Esophagus muscularis mucosa (tissue), 4 donors: ENCODE results near the gene TMEM81. TPM values are rescaled to one million over a fixed set of nuclear protein-coding genes. Genes with fewer than 3 reads are reported as not detected.

ENCODE experiments used
- DNase-seq: peaks from one replicate; pipeline ENCODE4 v3.0.0-alpha.2; 2017; ENCODE audit errors: extremely low spot score
- H3K27ac ChIP-seq, 4 donors: fragments of 200-600 bp; sonication (generic); replicated peaks in 1 of 4; 1 replicate in 3 of 4; 2 replicates in 1 of 4; pipeline ENCODE4 v1.5.1; 2016 to 2019; ENCODE audit warnings: mild to moderate bottlenecking in 1 of 4
- H3K27me3 ChIP-seq, 4 donors: fragments of 200-600 bp; sonication (generic); one replicate each; pipeline versions ENCODE4 v1.5.1 to v1.6.0; 2016 to 2019
- H3K36me3 ChIP-seq, 4 donors: fragments of 200-600 bp; sonication (generic); one replicate each; pipeline ENCODE4 v1.5.1; 2016 to 2019
- H3K4me1 ChIP-seq, 4 donors: fragments of 200-600 bp; sonication (generic); one replicate each; pipeline ENCODE4 v1.5.1; 2016 to 2019
- H3K4me3 ChIP-seq, 4 donors: fragments of 200-600 bp; sonication (generic); 1 replicate in 2 of 4; 2 replicates in 2 of 4; pipeline ENCODE4 v1.5.1; 2016 to 2019; ENCODE audit warnings: mild to moderate bottlenecking in 4 of 4, moderate library complexity in 1 of 4
- H3K9me3 ChIP-seq, 4 donors: fragments of 200-600 bp; sonication (generic); 1 replicate in 3 of 4; 2 replicates in 1 of 4; pipeline ENCODE4 v1.5.1; 2016 to 2019
- CTCF ChIP-seq, 3 experiments: fragments of 200-600 bp in 2 of 3; fragments of 450-650 bp in 1 of 3; sonication (generic) in 2 of 3; IDR thresholded peaks; one replicate each; pipeline ENCODE4 v1.5.1; 2017 to 2019; ENCODE audit warnings: antibody characterized with exemption in 3 of 3, mild to moderate bottlenecking in 2 of 3, moderate library complexity in 1 of 3
- EP300 ChIP-seq: sonication (generic); formaldehyde crosslinking; IDR thresholded peaks from one replicate; pipeline ENCODE4 v1.6.1; 2017; ENCODE audit warnings: antibody characterized with exemption
- POLR2A ChIP-seq: fragments of 450-650 bp; IDR thresholded peaks from one replicate; pipeline ENCODE4 v1.6.1; 2017; ENCODE audit warnings: antibody characterized with exemption, moderate library complexity, mild to moderate bottlenecking, low read depth
- POLR2AphosphoS5 ChIP-seq, 2 donors: sonication (generic); formaldehyde crosslinking; IDR thresholded peaks; one replicate each; pipeline ENCODE4 v1.6.1; 2017; ENCODE audit warnings: antibody characterized with exemption in 2 of 2
- WGBS: methylation state at CpG from one replicate; pipeline ENCODE4 v1.1.5; 2018; 5-methylcytosine and 5-hydroxymethylcytosine counted together
- intact Hi-C: fragments of 100-400 bp; cut with DNase I; formaldehyde crosslinking; loops from one replicate; pipeline ENCODE4 v1.15.1; 2023
- total RNA-seq, 4 donors: library from RNA; depleted of rRNA; stranded (reverse); fragments of >200 nt; gene quantifications; one replicate each; pipeline versions ENCODE4 v1.1.0 to v1.2.1, GENCODE V29; 2016

The TMEM81 gene
- total RNA-seq, 4 donors from 2014 or later = 0.99 to 2.1 (median 1.2) TPM

- Histone ChIP-seq H3K9me3 (no peaks in the 10 kb centered on the region), H3K4me1 (peaks cover 0 to 15% (median 9%) of the 10 kb centered on the region in 4 donors), H3K27me3 (no peaks in the 10 kb centered on the region), H3K4me3 (no peak overlapping the region), H3K27ac (no peak overlapping the region), H3K36me3 (no peaks in the 10 kb centered on the region)
- no peak for DNase-seq
- WGBS = 94% methylated on average over 10 of the region's 11 CpGs
- intact Hi-C loops = no loop called here
- TF ChIP-seq POLR2AphosphoS5 (IDR thresholded peaks at IDR 0.05) = no peak
- TF ChIP-seq EP300 = no peak
- no peak for TF ChIP-seq POLR2A
- no peak for TF ChIP-seq CTCF (IDR thresholded peaks at IDR 0.05)
Observed at GRCh38 chr1:205074084-205074483, 10.2 kb downstream of the TMEM81 start.

GRCh38 chr1:205073511-205073910, 10.7 kb downstream of the TMEM81 start:
- no peaks in the 10 kb centered on the region for H3K36me3 ChIP-seq
- intact Hi-C loops = no loop called here
- H3K9me3 ChIP-seq = no peaks in the 10 kb centered on the region
- TF ChIP-seq EP300 (no peak), POLR2AphosphoS5 (IDR thresholded peaks at IDR 0.05) (no peak), CTCF (IDR thresholded peaks at IDR 0.05) (no peak), POLR2A (no peak)
- no peak overlapping the region for H3K4me3 ChIP-seq
- 100% methylated on average over 12 of the region's 12 CpGs for WGBS
- no peaks in the 10 kb centered on the region for H3K27me3 ChIP-seq
- no peak for DNase-seq
- H3K4me1 ChIP-seq = peaks cover 2 to 20% (median 15%) of the 10 kb centered on the region in 4 donors
- H3K27ac ChIP-seq = no peak overlapping the region

- Histone ChIP-seq H3K27ac (no peak overlapping the region), H3K36me3 (no peaks in the 10 kb centered on the region), H3K27me3 (no peaks in the 10 kb centered on the region), H3K9me3 (no peaks in the 10 kb centered on the region), H3K4me1 (peaks cover 4 to 26% (median 19%) of the 10 kb centered on the region in 4 donors), H3K4me3 (no peak overlapping the region)
- WGBS = 98% methylated on average over 8 of the region's 8 CpGs
- TF ChIP-seq POLR2AphosphoS5 (IDR thresholded peaks at IDR 0.05) (no peak), CTCF (IDR thresholded peaks at IDR 0.05) (no peak), EP300 (no peak), POLR2A (no peak)
- intact Hi-C loops = no loop called here
- DNase-seq = no peak
Observed at GRCh38 chr1:205072881-205073280, 11.4 kb downstream of the TMEM81 start.

GRCh38 chr1:205072286-205072685, 12.0 kb downstream of the TMEM81 start:
- WGBS = 76% methylated on average over 9 of the region's 9 CpGs
- no peak for TF ChIP-seq CTCF (IDR thresholded peaks at IDR 0.05)
- no peak for TF ChIP-seq POLR2A
- no peak for TF ChIP-seq POLR2AphosphoS5 (IDR thresholded peaks at IDR 0.05)
- TF ChIP-seq EP300 = no peak
- H3K9me3 ChIP-seq = no peaks in the 10 kb centered on the region
- no peaks in the 10 kb centered on the region for H3K27me3 ChIP-seq
- H3K4me1 ChIP-seq = peaks cover 4 to 21% (median 18%) of the 10 kb centered on the region in 4 donors
- DNase-seq = no peak
- H3K36me3 ChIP-seq = no peaks in the 10 kb centered on the region
- intact Hi-C loops = no loop called here
- H3K4me3 ChIP-seq = no peak overlapping the region
- no peak overlapping the region for H3K27ac ChIP-seq

- H3K27me3 ChIP-seq = no peaks in the 10 kb centered on the region
- H3K36me3 ChIP-seq = no peaks in the 10 kb centered on the region
- no peak for TF ChIP-seq POLR2A
- H3K4me3 ChIP-seq = no peak overlapping the region
- H3K27ac ChIP-seq = no peak overlapping the region
- WGBS = 100% methylated on average over 4 of the region's 12 CpGs
- H3K4me1 ChIP-seq = peaks cover 4 to 16% (median 13%) of the 10 kb centered on the region in 4 donors
- intact Hi-C loops = no loop called here
- H3K9me3 ChIP-seq = no peaks in the 10 kb centered on the region
- no peak for DNase-seq
Observed at GRCh38 chr1:205071801-205072200, 12.5 kb downstream of the TMEM81 start.
